NCI-H69 (cell line): ENCODE results near the gene DAAM2.

Experiments
- DNase-seq: peaks from one replicate; lab custom pipeline; 2025; lab: John Stamatoyannopoulos, UW

The DAAM2 gene

DNA sequence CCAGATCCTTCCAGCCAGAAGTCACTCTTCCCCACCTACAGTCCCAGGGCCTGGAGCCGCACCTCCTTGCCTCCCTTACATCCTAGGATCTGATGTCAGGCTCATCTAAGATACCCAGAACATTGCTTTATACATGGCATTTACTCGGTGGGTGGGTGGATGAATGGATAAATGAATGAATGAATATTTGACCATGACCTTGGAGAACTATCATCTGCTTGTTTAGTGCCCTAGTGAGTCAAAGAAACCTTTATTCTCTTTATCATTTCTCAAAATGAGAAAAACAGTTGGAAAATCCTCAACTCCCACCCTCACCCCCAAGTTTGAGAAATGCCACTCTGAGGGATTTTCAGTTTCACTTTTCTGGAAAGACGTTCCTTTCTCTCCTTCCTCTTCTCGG is 56.0 kb downstream of the DAAM2 start:
- no peak for DNase-seq

DNA sequence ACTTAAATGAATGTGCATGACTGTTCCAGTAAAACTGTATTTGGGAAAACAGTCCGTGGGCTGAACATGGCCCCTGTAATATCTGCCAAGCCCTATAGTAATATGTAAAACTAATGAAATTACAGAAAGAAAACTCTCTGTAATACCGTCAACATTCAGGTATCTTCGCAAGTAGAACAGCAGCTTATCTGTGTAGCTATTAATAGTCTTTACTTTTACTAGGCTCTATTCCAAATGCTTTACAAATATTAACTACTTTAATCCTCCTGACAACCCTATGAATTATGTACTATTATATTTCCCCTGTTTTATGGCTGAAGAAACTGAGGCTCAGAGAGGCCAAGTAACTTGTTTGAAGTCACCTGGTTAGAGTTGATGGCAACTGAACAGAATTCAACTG is 57.1 kb downstream of the DAAM2 start:
- no peak for DNase-seq

GRCh38 chr6:39849764-39850163 is 57.6 kb downstream of the DAAM2 start:
- DNase-seq = no peak

DNA sequence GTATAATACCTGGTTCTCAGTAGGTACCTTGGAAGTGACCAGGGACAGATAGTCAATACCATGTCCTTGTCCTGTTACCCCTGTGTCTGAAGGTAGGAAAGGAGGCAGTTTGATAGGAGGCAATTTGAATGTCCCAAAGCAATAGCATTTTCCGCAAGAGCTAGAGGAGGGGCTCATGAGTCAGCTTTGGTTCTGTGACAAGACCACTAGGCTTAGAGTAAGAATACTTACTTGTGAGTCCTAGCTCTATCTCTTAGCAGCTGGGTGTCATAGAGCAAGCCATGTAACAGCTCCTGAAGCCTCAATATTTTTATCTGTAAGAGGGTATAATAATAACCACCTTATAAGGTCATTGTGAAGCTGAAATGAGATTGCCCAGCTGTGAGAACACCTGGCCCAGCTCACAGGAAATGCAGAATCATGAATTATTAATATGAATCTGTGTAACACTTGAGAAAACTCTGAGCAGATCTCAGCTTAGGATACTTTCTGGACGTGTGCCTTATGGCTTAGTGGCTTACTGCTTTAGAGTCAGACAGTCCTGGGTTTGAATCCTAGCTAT is 58.6 kb downstream of the DAAM2 start:
- DNase-seq = no peak

DNA sequence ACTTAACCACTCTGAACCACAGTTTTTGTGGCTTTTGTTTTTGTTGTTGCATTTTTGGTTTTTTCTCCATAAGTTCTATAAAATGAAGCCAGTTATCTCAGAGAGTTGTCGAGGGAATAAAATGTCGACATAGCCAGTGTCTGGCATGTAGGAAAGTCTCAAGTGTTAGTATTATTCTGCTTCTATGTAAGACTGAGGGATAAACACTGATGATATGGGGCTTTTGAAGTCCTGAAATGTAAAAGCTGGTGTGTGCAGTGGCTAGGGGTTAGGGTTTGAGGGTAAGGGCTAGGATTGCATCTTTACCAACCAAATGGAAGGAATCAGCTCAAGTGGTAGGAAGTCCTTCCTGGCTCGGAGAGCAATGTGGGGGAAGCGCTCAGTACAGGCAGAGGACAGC is 59.2 kb downstream of the DAAM2 start:
- no peak for DNase-seq

- no peak for DNase-seq
Measured at GRCh38 chr6:39852324-39852723, 60.1 kb downstream of the DAAM2 start.

GRCh38 chr6:39853604-39854003 is 61.4 kb downstream of the DAAM2 start:
- DNase-seq = no peak

GRCh38 chr6:39855356-39855995 is 63.3 kb downstream of the DAAM2 start:
- no peak for DNase-seq

GRCh38 chr6:39859025-39859424 is 66.8 kb downstream of the DAAM2 start:
- DNase-seq = no peak

GRCh38 chr6:39861663-39862062 is 69.5 kb downstream of the DAAM2 start:
- DNase-seq = no peak

GRCh38 chr6:39865011-39865888 is 73.1 kb downstream of the DAAM2 start:
- peak; percentile 81 for DNase-seq

DNA sequence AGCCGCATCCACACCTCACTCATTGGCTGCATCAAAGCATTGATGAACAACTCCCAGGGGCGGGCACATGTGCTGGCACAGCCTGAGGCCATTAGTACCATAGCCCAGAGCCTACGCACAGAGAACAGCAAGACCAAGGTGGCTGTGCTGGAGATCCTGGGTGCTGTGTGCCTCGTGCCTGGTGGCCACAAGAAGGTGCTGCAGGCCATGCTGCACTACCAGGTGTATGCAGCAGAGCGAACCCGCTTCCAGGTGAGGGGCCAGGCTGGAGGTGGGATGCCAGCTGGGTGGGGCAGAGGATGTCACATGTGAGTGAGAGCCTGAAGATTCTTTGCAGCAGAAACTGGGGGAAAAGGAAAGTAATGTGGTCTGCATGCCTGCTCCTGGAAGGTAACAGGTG is 75.4 kb downstream of the DAAM2 start:
- DNase-seq = peak; percentile 32

GRCh38 chr6:39870950-39871349 is 78.8 kb downstream of the DAAM2 start:
- no peak for DNase-seq

- no peak for DNase-seq
Measured at GRCh38 chr6:39873439-39873838, 81.3 kb downstream of the DAAM2 start.

DNA sequence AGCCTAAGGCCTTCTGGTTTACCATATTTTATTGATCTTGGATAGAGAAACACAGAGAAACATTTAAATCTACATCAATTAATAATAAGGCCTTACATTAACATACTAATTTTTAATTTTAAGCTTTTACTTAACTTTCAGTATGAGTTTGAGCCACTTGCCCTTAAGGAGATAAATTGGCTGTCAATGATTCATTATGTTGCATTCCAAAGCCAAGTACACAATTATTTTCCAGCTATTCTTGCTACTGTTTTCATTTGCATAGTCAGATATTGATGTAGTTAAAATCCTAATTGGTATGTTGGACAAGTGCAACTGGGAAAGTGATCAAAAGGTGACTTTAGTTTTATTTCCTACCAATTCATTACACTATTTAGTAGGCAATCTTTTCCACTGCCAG is 83.9 kb downstream of the DAAM2 start:
- DNase-seq = no peak

GRCh38 chr6:39876826-39877225 is 84.7 kb downstream of the DAAM2 start:
- DNase-seq = no peak

DNA sequence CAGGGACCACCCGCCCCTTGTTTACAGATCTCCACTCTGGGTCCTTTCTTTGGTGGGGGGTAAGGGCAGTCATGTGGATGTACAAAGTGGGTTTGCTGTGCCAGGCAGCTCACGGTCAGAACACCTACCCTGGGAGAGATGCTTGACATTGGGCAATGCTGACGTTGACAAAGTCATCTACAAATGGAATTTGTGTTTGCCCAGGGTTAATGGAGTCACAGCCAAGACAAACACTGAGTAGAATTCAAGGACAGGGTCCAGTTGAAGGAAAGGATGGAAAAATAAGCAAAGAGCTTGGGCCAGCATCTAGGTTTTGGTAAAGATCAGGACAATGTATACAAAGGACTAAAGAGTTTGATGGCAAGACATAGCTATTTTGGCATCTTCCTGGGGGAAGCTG is 87.4 kb downstream of the DAAM2 start:
- DNase-seq = no peak

DNA sequence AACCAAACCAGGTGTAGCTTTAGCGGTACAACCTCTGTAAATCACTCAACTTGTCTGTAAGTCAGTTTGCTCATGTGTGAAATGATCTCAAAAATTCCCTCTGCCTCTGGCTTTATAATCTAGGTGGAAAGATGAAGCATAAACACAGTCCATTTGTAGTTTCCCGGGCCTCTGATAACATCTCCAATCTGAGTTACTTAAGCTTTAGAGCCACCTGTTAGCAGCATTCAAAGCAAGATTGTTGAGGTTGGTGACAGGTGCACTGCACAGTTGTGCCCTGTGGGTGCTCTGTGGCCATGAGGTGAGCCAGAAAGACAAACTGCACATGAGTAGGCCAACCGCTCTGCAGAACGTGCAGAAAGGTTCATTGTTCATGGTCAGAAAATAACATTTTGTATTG is 88.4 kb downstream of the DAAM2 start:
- no peak for DNase-seq

GRCh38 chr6:39881851-39882530 is 89.8 kb downstream of the DAAM2 start:
- DNase-seq = no peak

DNA sequence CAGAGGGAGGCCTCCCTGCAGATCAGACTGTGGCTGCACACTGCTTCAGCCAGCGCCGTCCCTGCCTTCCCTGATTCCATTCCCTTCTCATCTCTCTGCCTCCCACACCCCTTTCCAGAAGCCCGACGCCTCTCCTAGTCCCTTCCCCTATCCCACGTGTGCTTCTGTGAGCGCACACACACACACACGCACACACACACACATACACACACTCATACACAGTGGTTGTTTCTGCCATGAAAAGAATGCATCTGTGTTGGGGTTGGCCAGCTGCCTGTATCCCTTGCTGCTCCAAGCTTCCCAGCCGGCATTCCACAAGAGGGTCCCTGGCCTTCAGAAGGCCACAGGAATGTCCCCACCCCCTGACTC is 90.3 kb downstream of the DAAM2 start:
- no peak for DNase-seq

DNA sequence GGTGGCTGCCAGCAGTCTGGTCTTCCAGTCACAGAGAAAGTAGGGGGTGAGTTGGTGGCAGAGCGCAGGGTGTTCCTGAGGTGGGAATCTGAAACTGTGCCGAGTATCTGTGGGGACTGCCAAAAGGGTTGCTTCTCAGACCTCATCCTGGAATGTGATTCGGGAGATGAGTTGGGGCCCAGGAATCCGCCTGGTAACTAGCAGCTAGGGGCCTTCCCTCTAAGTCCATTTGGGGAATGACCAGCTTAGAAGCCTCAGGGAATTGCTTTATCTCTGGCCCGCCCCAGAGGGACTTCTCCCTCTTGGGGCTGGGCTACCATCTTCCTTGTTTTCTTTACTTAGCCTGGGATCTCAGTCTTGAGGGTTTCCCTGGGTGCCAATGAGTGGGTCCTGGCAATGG is 92.5 kb downstream of the DAAM2 start:
- DNase-seq = no peak

- DNase-seq = no peak
Measured at GRCh38 chr6:39885691-39886090, 93.5 kb downstream of the DAAM2 start.

- no peak for DNase-seq
Measured at GRCh38 chr6:39886871-39887270, 94.7 kb downstream of the DAAM2 start.
